HEK293 (cell line): ENCODE results near the gene ZNF296.

Experiments
- HOXA7 ChIP-seq: sonication (generic); formaldehyde crosslinking; IDR thresholded peaks from 2 replicates; pipeline ENCODE4 v1.8.1; 2022; ENCODE audit warnings: missing genetic modification reagents, borderline replicate concordance
- IKZF3 ChIP-seq: fragments of 450-650 bp; IDR thresholded peaks from 2 replicates; pipeline ENCODE4 v1.5.0; 2018; ENCODE audit warnings: missing biosample characterization, mild to moderate bottlenecking, missing genetic modification characterization, moderate library complexity
- YY1 ChIP-seq: fragments of 450-650 bp; formaldehyde crosslinking; IDR thresholded peaks from 2 replicates; pipeline ENCODE4 v1.5.1; 2018; ENCODE audit warnings: missing biosample characterization, missing genetic modification characterization
- ZBTB20 ChIP-seq: fragments of 450-650 bp; formaldehyde crosslinking; IDR thresholded peaks from 2 replicates; pipeline ENCODE4 v1.5.1; 2016; ENCODE audit warnings: missing biosample characterization, missing genetic modification characterization
- ZNF146 ChIP-seq: fragments of 450-650 bp; formaldehyde crosslinking; IDR thresholded peaks from 2 replicates; pipeline ENCODE4 v1.5.1; 2016; ENCODE audit warnings: missing biosample characterization, missing genetic modification characterization
- TF ChIP-seq, protein P1 (sequence below): fragments of 450-650 bp; formaldehyde crosslinking; IDR thresholded peaks from 2 replicates; pipeline ENCODE4 v1.5.1; 2016; ENCODE audit warnings: missing biosample characterization, missing genetic modification characterization
- TF ChIP-seq, protein P2 (sequence below): fragments of 450-650 bp; formaldehyde crosslinking; IDR thresholded peaks from 2 replicates; pipeline ENCODE4 v1.5.1; 2017; ENCODE audit warnings: missing biosample characterization, mild to moderate bottlenecking, missing genetic modification characterization, moderate library complexity
- TF ChIP-seq, protein P3 (sequence below): fragments of 450-650 bp; formaldehyde crosslinking; IDR thresholded peaks from 2 replicates; pipeline ENCODE4 v1.5.1; 2016; ENCODE audit warnings: missing biosample characterization, missing genetic modification characterization

DNA sequence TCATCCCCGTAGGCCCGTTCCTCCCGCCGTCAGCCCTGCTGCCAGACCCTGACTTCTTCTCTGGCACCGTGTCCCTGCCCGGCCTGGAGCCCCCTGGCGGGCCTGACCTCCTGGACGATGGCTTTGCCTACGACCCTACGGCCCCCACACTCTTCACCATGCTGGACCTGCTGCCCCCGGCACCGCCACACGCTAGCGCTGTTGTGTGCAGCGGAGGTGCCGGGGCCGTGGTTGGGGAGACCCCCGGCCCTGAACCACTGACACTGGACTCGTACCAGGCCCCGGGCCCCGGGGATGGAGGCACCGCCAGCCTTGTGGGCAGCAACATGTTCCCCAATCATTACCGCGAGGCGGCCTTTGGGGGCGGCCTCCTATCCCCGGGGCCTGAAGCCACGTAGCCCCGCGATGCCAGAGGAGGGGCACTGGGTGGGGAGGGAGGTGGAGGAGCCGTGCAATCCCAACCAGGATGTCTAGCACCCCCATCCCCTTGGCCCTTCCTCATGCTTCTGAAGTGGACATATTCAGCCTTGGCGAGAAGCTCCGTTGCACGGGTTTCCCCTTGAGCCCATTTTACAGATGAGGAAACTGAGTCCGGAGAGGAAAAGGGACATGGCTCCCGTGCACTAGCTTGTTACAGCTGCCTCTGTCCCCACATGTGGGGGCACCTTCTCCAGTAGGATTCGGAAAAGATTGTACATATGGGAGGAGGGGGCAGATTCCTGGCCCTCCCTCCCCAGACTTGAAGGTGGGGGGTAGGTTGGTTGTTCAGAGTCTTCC, 38.7 kb downstream of the ZNF296 start:
- TF ChIP-seq ZBTB20 (tag by site-specific recombination) (no peak), HOXA7 (no peak), ZNF146 (no peak), YY1 (tag by site-specific recombination) (no peak), IKZF3 (no peak)
- TF ChIP-seq, protein P1, sequence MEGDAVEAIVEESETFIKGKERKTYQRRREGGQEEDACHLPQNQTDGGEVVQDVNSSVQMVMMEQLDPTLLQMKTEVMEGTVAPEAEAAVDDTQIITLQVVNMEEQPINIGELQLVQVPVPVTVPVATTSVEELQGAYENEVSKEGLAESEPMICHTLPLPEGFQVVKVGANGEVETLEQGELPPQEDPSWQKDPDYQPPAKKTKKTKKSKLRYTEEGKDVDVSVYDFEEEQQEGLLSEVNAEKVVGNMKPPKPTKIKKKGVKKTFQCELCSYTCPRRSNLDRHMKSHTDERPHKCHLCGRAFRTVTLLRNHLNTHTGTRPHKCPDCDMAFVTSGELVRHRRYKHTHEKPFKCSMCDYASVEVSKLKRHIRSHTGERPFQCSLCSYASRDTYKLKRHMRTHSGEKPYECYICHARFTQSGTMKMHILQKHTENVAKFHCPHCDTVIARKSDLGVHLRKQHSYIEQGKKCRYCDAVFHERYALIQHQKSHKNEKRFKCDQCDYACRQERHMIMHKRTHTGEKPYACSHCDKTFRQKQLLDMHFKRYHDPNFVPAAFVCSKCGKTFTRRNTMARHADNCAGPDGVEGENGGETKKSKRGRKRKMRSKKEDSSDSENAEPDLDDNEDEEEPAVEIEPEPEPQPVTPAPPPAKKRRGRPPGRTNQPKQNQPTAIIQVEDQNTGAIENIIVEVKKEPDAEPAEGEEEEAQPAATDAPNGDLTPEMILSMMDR (tag by site-specific recombination), result no peak
- TF ChIP-seq, protein P2, sequence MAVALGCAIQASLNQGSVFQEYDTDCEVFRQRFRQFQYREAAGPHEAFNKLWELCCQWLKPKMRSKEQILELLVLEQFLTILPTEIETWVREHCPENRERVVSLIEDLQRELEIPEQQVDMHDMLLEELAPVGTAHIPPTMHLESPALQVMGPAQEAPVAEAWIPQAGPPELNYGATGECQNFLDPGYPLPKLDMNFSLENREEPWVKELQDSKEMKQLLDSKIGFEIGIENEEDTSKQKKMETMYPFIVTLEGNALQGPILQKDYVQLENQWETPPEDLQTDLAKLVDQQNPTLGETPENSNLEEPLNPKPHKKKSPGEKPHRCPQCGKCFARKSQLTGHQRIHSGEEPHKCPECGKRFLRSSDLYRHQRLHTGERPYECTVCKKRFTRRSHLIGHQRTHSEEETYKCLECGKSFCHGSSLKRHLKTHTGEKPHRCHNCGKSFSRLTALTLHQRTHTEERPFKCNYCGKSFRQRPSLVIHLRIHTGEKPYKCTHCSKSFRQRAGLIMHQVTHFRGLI (tag by site-specific recombination), result no peak
- TF ChIP-seq, protein P3, sequence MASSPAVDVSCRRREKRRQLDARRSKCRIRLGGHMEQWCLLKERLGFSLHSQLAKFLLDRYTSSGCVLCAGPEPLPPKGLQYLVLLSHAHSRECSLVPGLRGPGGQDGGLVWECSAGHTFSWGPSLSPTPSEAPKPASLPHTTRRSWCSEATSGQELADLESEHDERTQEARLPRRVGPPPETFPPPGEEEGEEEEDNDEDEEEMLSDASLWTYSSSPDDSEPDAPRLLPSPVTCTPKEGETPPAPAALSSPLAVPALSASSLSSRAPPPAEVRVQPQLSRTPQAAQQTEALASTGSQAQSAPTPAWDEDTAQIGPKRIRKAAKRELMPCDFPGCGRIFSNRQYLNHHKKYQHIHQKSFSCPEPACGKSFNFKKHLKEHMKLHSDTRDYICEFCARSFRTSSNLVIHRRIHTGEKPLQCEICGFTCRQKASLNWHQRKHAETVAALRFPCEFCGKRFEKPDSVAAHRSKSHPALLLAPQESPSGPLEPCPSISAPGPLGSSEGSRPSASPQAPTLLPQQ, result no peak
